GM18951 (cell line): ENCODE results near the gene TIE1.

ENCODE experiments used
- POLR2A ChIP-seq: IDR thresholded peaks from 4 replicates; pipeline ENCODE4 v1.6.1; 2011; ENCODE audit warnings: mild to moderate bottlenecking; ENCODE audit not compliant: insufficient read length, insufficient read depth; ENCODE audit errors: extremely low read depth
- in situ Hi-C: fragments of 300-500 bp; cut with MboI; formaldehyde crosslinking; loops from one replicate; pipeline ENCODE4 v1.12.0; 2022; ENCODE audit warnings: low sequenced_read_pairs, mixed read lengths, inconsistent platforms; ENCODE audit not compliant: unreplicated experiment

TIE1 gene

GRCh38 chr1:43304314-43304681 lies 3.5 kb downstream of the TIE1 start:
- TF ChIP-seq POLR2A, result no peak
- in situ Hi-C loops, result no loop called here

GRCh38 chr1:43304771-43305300 lies 4.1 kb downstream of the TIE1 start:
- in situ Hi-C loops, result no loop called here
- TF ChIP-seq POLR2A, result no peak

- in situ Hi-C loops, result no loop called here
These were observed 4.7 kb downstream of the TIE1 start for GRCh38 chr1:43305461-43305860.

GRCh38 chr1:43305926-43306687 lies 5.3 kb downstream of the TIE1 start:
- in situ Hi-C loops, result no loop called here
- no peak for TF ChIP-seq POLR2A

More at GRCh38 chr1:43305461-43305860, 4.7 kb downstream of the TIE1 start:
- no peak for TF ChIP-seq POLR2A

GRCh38 chr1:43306688-43307457 lies 6.1 kb downstream of the TIE1 start:
- TF ChIP-seq POLR2A, result no peak
- in situ Hi-C loops, result no loop called here

GRCh38 chr1:43307458-43308158 lies 6.8 kb downstream of the TIE1 start:
- no peak for TF ChIP-seq POLR2A
- in situ Hi-C loops, result no loop called here

- in situ Hi-C loops, result no loop called here
- no peak for TF ChIP-seq POLR2A
These were observed 8.0 kb downstream of the TIE1 start for GRCh38 chr1:43308635-43309404.

- TF ChIP-seq POLR2A, result no peak
- in situ Hi-C loops, result no loop called here
These were observed 8.7 kb downstream of the TIE1 start for GRCh38 chr1:43309405-43310025.

- TF ChIP-seq POLR2A, result no peak
- in situ Hi-C loops, result no loop called here
These were observed 10.7 kb downstream of the TIE1 start for GRCh38 chr1:43311521-43311920.

- in situ Hi-C loops, result no loop called here
- no peak for TF ChIP-seq POLR2A
These were observed 11.4 kb downstream of the TIE1 start for GRCh38 chr1:43312212-43312623.

GRCh38 chr1:43312663-43313515 lies 12.1 kb downstream of the TIE1 start:
- in situ Hi-C loops, result no loop called here

More at GRCh38 chr1:43312663-43313515, 12.1 kb downstream of the TIE1 start:
- no peak for TF ChIP-seq POLR2A
